Calu3 (cell line): ENCODE data around the gene CFTR. TPM values are rescaled to one million over a fixed set of nuclear protein-coding genes. Genes with fewer than 3 reads are reported as not detected.
A peak's percentile ranks its signal among the peaks of the same experiment; 100 is the strongest.

Experiments used
- BruUV-seq: library from RNA; stranded (reverse); fragments of 400-500 nt; replicated peaks from 2 replicates; lab custom pipeline; 2021; lab: Mats Ljungman, UMichigan
- CTCF ChIA-PET: fragments of 300-600 bp; sonication (Branson Sonifier 250); formaldehyde crosslinking; loops from one replicate; lab custom pipeline; 2022; ENCODE audit warnings: antibody characterized with exemption; lab: Charles Lee
- DNase-seq: peaks from one replicate; pipeline ENCODE4 v3.0.0; 2022
- H3K27ac Mint-ChIP-seq: one replicate; pipeline ENCODE4 v1.8.0; 2022; ENCODE audit warnings: mixed read lengths; ENCODE audit not compliant: unreplicated experiment
- H3K27me3 Mint-ChIP-seq: one replicate; pipeline ENCODE4 v1.8.0; 2022; ENCODE audit warnings: mixed read lengths; ENCODE audit not compliant: unreplicated experiment
- H3K36me3 Mint-ChIP-seq: one replicate; pipeline ENCODE4 v1.8.0; 2022; ENCODE audit warnings: mild to moderate bottlenecking, moderate library complexity, mixed read lengths; ENCODE audit not compliant: insufficient read depth, unreplicated experiment
- H3K4me1 Mint-ChIP-seq: one replicate; pipeline ENCODE4 v1.8.0; 2022; ENCODE audit warnings: mild to moderate bottlenecking, low read depth, mixed read lengths; ENCODE audit not compliant: unreplicated experiment
- H3K4me3 Mint-ChIP-seq: one replicate; pipeline ENCODE4 v1.8.0; 2022; ENCODE audit warnings: mild to moderate bottlenecking, low read depth, moderate library complexity, mixed read lengths; ENCODE audit not compliant: unreplicated experiment
- H3K9me3 Mint-ChIP-seq: one replicate; pipeline ENCODE4 v1.8.0; 2022; ENCODE audit warnings: low read depth, mixed read lengths; ENCODE audit not compliant: unreplicated experiment
- intact Hi-C: fragments of 100-400 bp; cut with micrococcal nuclease; formaldehyde crosslinking; loops from one replicate; pipeline ENCODE4 v1.10.0; 2022; ENCODE audit not compliant: unreplicated experiment
- total RNA-seq: library from RNA; stranded (reverse); gene quantifications from 2 replicates; pipeline ENCODE4 v1.2.3, GENCODE V29; 2022
- TF ChIP-seq, protein P1 (sequence below): fragments of 200-600 bp; IDR thresholded peaks from one replicate; pipeline ENCODE4 v1.8.0; 2022; ENCODE audit warnings: antibody characterized with exemption; ENCODE audit not compliant: unreplicated experiment

CFTR gene
- total RNA-seq, 1 experiment from 2014 or later: 502 TPM

DNA sequence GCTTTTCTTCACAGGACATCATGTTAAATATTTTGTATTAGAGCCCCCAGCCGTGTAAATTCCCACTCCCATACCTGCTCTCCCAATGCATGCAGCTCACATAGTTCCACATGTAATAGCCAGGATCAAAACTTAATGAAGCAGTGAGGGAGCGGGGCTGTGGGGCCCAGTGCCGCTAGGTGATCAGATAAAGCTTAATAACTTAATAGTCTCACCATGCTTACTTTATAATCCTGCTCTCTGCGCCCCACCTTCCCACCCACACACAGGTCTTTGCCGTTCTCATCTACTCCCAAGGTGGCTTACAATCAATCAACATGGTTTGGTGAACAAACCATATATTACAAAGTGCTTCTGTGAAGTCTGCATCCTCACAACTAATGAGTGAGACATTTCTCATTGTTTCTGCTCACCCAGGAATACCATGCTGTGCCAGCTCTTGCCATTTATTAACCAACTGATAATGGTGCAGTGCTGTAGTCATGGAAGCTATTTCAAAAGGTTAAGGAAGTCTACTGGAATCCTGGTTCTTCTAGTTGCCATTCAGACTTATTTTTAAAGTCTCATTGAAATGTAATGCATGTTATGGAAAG is 237.0 kb downstream of the CFTR start:
- CTCF ChIA-PET: interaction anchor here (0.7 to 2.2 kb wide), 8 partner anchors 10 to 504 kb away, joined by 3 to 15 read pairs (median 4); no protein-coding TSS in a partner anchor
- H3K27ac Mint-ChIP-seq: peak overlapping the region; percentile 90

DNA sequence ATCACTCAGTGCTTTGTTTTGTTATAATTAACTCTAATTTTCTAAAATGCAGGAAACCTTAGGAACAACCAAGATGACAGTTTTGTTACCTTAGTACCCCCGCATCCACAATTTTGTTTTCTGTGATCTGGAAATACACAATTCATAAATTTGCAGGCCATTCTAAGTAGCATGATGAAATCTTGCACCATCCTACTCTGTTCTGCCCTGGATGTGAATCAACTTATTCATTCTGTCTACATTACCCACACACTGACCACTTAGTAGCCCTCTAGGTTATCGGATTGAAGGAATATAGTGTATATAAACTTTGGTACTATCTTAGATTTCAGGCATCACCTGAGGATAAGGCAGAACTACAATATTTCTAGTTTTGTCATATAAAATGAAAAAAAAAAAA is 237.5 kb downstream of the CFTR start:
- Mint-ChIP-seq H3K27me3 (no peaks in the 10 kb centered on the region), H3K36me3 (peaks cover 9% of the 10 kb centered on the region), H3K4me1 (peaks cover 48% of the 10 kb centered on the region), H3K27ac (peak overlapping the region; percentile 90), H3K4me3 (no peak overlapping the region), H3K9me3 (no peaks in the 10 kb centered on the region)
- CTCF ChIA-PET: interaction anchor here (0.5 to 1.4 kb wide), 5 partner anchors 11 to 1976 kb away, joined by 3 to 5 read pairs (median 4); no protein-coding TSS in a partner anchor
- intact Hi-C loops: loop anchor here (5.0 to 10.0 kb wide), 4 partner anchors 130 to 403 kb away; no protein-coding TSS in a partner anchor
- no peak for DNase-seq
- no TSS peak for BruUV-seq
- TF ChIP-seq, protein P1, sequence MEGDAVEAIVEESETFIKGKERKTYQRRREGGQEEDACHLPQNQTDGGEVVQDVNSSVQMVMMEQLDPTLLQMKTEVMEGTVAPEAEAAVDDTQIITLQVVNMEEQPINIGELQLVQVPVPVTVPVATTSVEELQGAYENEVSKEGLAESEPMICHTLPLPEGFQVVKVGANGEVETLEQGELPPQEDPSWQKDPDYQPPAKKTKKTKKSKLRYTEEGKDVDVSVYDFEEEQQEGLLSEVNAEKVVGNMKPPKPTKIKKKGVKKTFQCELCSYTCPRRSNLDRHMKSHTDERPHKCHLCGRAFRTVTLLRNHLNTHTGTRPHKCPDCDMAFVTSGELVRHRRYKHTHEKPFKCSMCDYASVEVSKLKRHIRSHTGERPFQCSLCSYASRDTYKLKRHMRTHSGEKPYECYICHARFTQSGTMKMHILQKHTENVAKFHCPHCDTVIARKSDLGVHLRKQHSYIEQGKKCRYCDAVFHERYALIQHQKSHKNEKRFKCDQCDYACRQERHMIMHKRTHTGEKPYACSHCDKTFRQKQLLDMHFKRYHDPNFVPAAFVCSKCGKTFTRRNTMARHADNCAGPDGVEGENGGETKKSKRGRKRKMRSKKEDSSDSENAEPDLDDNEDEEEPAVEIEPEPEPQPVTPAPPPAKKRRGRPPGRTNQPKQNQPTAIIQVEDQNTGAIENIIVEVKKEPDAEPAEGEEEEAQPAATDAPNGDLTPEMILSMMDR: no peak

More for the DNA sequence above, 237.0 kb downstream of the CFTR start:
- peak; percentile 68 for DNase-seq
- Mint-ChIP-seq H3K36me3 (peaks cover 9% of the 10 kb centered on the region), H3K4me3 (peak overlapping the region; percentile 53), H3K27me3 (no peaks in the 10 kb centered on the region), H3K9me3 (no peaks in the 10 kb centered on the region), H3K4me1 (peaks cover 48% of the 10 kb centered on the region)
- TF ChIP-seq, protein P1: no peak
- intact Hi-C loops: loop anchor here (5.0 to 10.0 kb wide), 4 partner anchors 130 to 402 kb away; no protein-coding TSS in a partner anchor
- BruUV-seq: no TSS peak

Other genes with a start within 250 kb of the CFTR start
- gene WNT2, start 157.0 kb upstream of the CFTR start, total RNA-seq: not detected in 2 replicates
- not detected in 2 replicates for gene ASZ1, start 52.5 kb upstream of the CFTR start, total RNA-seq